GM18520 (cell line): ENCODE results near the gene CDKN1A.
"Not testable (repeated sequence)": the region's sequence is repeated elsewhere in the genome, so short reads cannot be mapped to it uniquely, and the experiment has no call there.

Source experiments
- ATAC-seq: cut with Tn5 transposase; IDR thresholded peaks from one replicate; pipeline ENCODE4 v1.9.1; 2021; ENCODE audit not compliant: unreplicated experiment

Gene CDKN1A

GRCh38 chr6:36718560-36718959 lies 40.0 kb downstream of the CDKN1A start:
- no peak for ATAC-seq

GRCh38 chr6:36719126-36719525 lies 40.6 kb downstream of the CDKN1A start:
- no peak for ATAC-seq

GRCh38 chr6:36720251-36721141 lies 42.0 kb downstream of the CDKN1A start:
- no peak for ATAC-seq

- ATAC-seq: no peak
Observed at GRCh38 chr6:36721369-36722140, 43.0 kb downstream of the CDKN1A start.

GRCh38 chr6:36722365-36722764 lies 43.9 kb downstream of the CDKN1A start:
- ATAC-seq: no peak

GRCh38 chr6:36722879-36723278 lies 44.4 kb downstream of the CDKN1A start:
- no peak for ATAC-seq

- ATAC-seq: not testable (repeated sequence)
Observed at GRCh38 chr6:36723992-36724391, 45.5 kb downstream of the CDKN1A start.

- no peak for ATAC-seq
Observed at GRCh38 chr6:36724514-36725390, 46.2 kb downstream of the CDKN1A start.

GRCh38 chr6:36725581-36725980 lies 47.1 kb downstream of the CDKN1A start:
- no peak for ATAC-seq

- no peak for ATAC-seq
Observed at GRCh38 chr6:36727505-36728021, 49.0 kb downstream of the CDKN1A start.

- no peak for ATAC-seq
Observed at GRCh38 chr6:36728289-36729160, 50.0 kb downstream of the CDKN1A start.

- ATAC-seq: no peak
Observed at GRCh38 chr6:36729161-36729524, 50.6 kb downstream of the CDKN1A start.

GRCh38 chr6:36730424-36731380 lies 52.2 kb downstream of the CDKN1A start:
- ATAC-seq: no peak

- no peak for ATAC-seq
Observed at GRCh38 chr6:36731622-36732310, 53.3 kb downstream of the CDKN1A start.

- ATAC-seq: no peak
Observed at GRCh38 chr6:36733300-36733699, 54.8 kb downstream of the CDKN1A start.

- no peak for ATAC-seq
Observed at GRCh38 chr6:36734486-36735060, 56.1 kb downstream of the CDKN1A start.

- no peak for ATAC-seq
Observed at GRCh38 chr6:36735110-36736071, 56.9 kb downstream of the CDKN1A start.
